ENCODE results near the gene AGPAT2.

Gene AGPAT2

GRCh38 chr9:136682710-136683109 lies 4.5 kb downstream of the AGPAT2 start:
- TF ChIP-seq EZH2 (IDR thresholded peaks at IDR 0.05; ENCODE audit: borderline replicate concordance, low read depth, low read length, severe bottlenecking) (no peak), CTCF (IDR thresholded peaks at IDR 0.05; ENCODE audit: borderline replicate concordance, extremely low read depth, low read length, poor library complexity, severe bottlenecking) (no peak)
- Histone ChIP-seq H3K36me3 (ENCODE audit: insufficient read depth, low read length) (no peaks in the 10 kb centered on the region), H4K20me1 (ENCODE audit: insufficient read depth, low read length) (peaks cover 16% of the 10 kb centered on the region), H2AFZ (ENCODE audit: low read depth, low read length) (no peak overlapping the region), H3K4me3 (ENCODE audit: low read depth in 1 of 2, low read length in 2 of 2) (no peak overlapping the region), H3K27me3 (ENCODE audit: insufficient read depth, low read length, poor library complexity) (no peaks in the 10 kb centered on the region), H3K4me1 (ENCODE audit: insufficient read depth, low read length) (peaks cover 21% of the 10 kb centered on the region), H3K79me2 (ENCODE audit: insufficient read depth, low read length) (peaks cover 12% of the 10 kb centered on the region), H3K4me2 (ENCODE audit: insufficient read depth, low read length) (no peak overlapping the region), H3K27ac (ENCODE audit: low read length) (no peak overlapping the region), H3K9ac (ENCODE audit: low read depth, low read length) (no peak overlapping the region), H3K9me3 (ENCODE audit: insufficient read depth, low read length, severe bottlenecking) (no peaks in the 10 kb centered on the region)
- DNase-seq, result no peak
- ATAC-seq (ENCODE audit: insufficient read depth, low read depth), result no peak

- Histone ChIP-seq H3K4me2 (ENCODE audit: insufficient read depth, low read length) (no peak overlapping the region), H3K9ac (ENCODE audit: low read depth, low read length) (no peak overlapping the region), H3K4me1 (ENCODE audit: insufficient read depth, low read length) (peaks cover 20% of the 10 kb centered on the region), H3K9me3 (ENCODE audit: insufficient read depth, low read length, severe bottlenecking) (no peaks in the 10 kb centered on the region), H4K20me1 (ENCODE audit: insufficient read depth, low read length) (peaks cover 16% of the 10 kb centered on the region), H3K27ac (ENCODE audit: low read length) (no peak overlapping the region), H2AFZ (ENCODE audit: low read depth, low read length) (no peak overlapping the region), H3K36me3 (ENCODE audit: insufficient read depth, low read length) (no peaks in the 10 kb centered on the region), H3K4me3 (ENCODE audit: low read depth in 1 of 2, low read length in 2 of 2) (no peak overlapping the region), H3K79me2 (ENCODE audit: insufficient read depth, low read length) (peaks cover 12% of the 10 kb centered on the region), H3K27me3 (ENCODE audit: insufficient read depth, low read length, poor library complexity) (no peaks in the 10 kb centered on the region)
- no peak for DNase-seq
- TF ChIP-seq CTCF (IDR thresholded peaks at IDR 0.05; ENCODE audit: borderline replicate concordance, extremely low read depth, low read length, poor library complexity, severe bottlenecking) (no peak), EZH2 (IDR thresholded peaks at IDR 0.05; ENCODE audit: borderline replicate concordance, low read depth, low read length, severe bottlenecking) (no peak)
- no peak for ATAC-seq (ENCODE audit: insufficient read depth, low read depth)
These were observed 5.1 kb downstream of the AGPAT2 start for GRCh38 chr9:136681945-136682699.

GRCh38 chr9:136681029-136681428 lies 6.2 kb downstream of the AGPAT2 start:
- Histone ChIP-seq H3K9ac (ENCODE audit: low read depth, low read length) (no peak overlapping the region), H3K36me3 (ENCODE audit: insufficient read depth, low read length) (no peaks in the 10 kb centered on the region), H3K27me3 (ENCODE audit: insufficient read depth, low read length, poor library complexity) (no peaks in the 10 kb centered on the region), H3K4me3 (ENCODE audit: low read depth in 1 of 2, low read length in 2 of 2) (no peak overlapping the region), H3K9me3 (ENCODE audit: insufficient read depth, low read length, severe bottlenecking) (no peaks in the 10 kb centered on the region), H3K79me2 (ENCODE audit: insufficient read depth, low read length) (peaks cover 11% of the 10 kb centered on the region), H2AFZ (ENCODE audit: low read depth, low read length) (no peak overlapping the region), H4K20me1 (ENCODE audit: insufficient read depth, low read length) (peaks cover 16% of the 10 kb centered on the region), H3K4me1 (ENCODE audit: insufficient read depth, low read length) (peaks cover 12% of the 10 kb centered on the region), H3K4me2 (ENCODE audit: insufficient read depth, low read length) (no peak overlapping the region), H3K27ac (ENCODE audit: low read length) (no peak overlapping the region)
- no peak for TF ChIP-seq EZH2 (IDR thresholded peaks at IDR 0.05; ENCODE audit: borderline replicate concordance, low read depth, low read length, severe bottlenecking)
- ATAC-seq (ENCODE audit: insufficient read depth, low read depth), result no peak
- no peak for DNase-seq

- no peak overlapping the region for H3K27ac ChIP-seq (ENCODE audit: low read length)
- DNase-seq (no peak), ATAC-seq (ENCODE audit: insufficient read depth, low read depth) (no peak)
- H3K4me1 ChIP-seq (ENCODE audit: insufficient read depth, low read length), result no peaks in the 10 kb centered on the region
- H3K4me3 ChIP-seq (ENCODE audit: low read depth in 1 of 2, low read length in 2 of 2), result no peak overlapping the region
- no peak overlapping the region for H2AFZ ChIP-seq (ENCODE audit: low read depth, low read length)
- H3K27me3 ChIP-seq (ENCODE audit: insufficient read depth, low read length, poor library complexity), result no peaks in the 10 kb centered on the region
- no peaks in the 10 kb centered on the region for H3K79me2 ChIP-seq (ENCODE audit: insufficient read depth, low read length)
- no peaks in the 10 kb centered on the region for H3K9me3 ChIP-seq (ENCODE audit: insufficient read depth, low read length, severe bottlenecking)
- H3K4me2 ChIP-seq (ENCODE audit: insufficient read depth, low read length), result no peak overlapping the region
- H4K20me1 ChIP-seq (ENCODE audit: insufficient read depth, low read length), result peaks cover 9% of the 10 kb centered on the region; the same call in 1 of the 2 replicates
- TF ChIP-seq CTCF (IDR thresholded peaks at IDR 0.05; ENCODE audit: borderline replicate concordance, extremely low read depth, low read length, poor library complexity, severe bottlenecking) (no peak), EZH2 (IDR thresholded peaks at IDR 0.05; ENCODE audit: borderline replicate concordance, low read depth, low read length, severe bottlenecking) (no peak)
- 0 out of 2 replicates have a peak, but pooled peaks cover 2% of the 10 kb centered on the region for H3K36me3 ChIP-seq (ENCODE audit: insufficient read depth, low read length)
- H3K9ac ChIP-seq (ENCODE audit: low read depth, low read length), result no peak overlapping the region
These were observed 7.8 kb downstream of the AGPAT2 start for GRCh38 chr9:136679431-136679941.

All from DND-41 (cell line).